ENCODE measurements around the gene FAM114A1. TPM values are rescaled to one million over a fixed set of nuclear protein-coding genes. Genes with fewer than 3 reads are reported as not detected.

The FAM114A1 gene
- total and polyA plus RNA-seq, 9 donors, result 32.8 to 99.7 (median 79.3) TPM

- Histone ChIP-seq H3K9me3 (no peaks in the 10 kb centered on the region), H3K4me1 (ENCODE audit: insufficient read depth) (peaks cover 1% of the 10 kb centered on the region), H3K36me3 (no peaks in the 10 kb centered on the region), H3K27ac (no peak overlapping the region), H3K27me3 (no peaks in the 10 kb centered on the region), H3K4me3 (no peak overlapping the region)
- 98 to 100% (median 99%) methylated on average over 4 of the region's 4 CpGs for WGBS, 3 donors
- TF ChIP-seq EP300 (IDR thresholded peaks at IDR 0.05) (no peak), CTCF (IDR thresholded peaks at IDR 0.05) (no peak), POLR2A (IDR thresholded peaks at IDR 0.05) (no peak)
- DNase-seq, result no peak
- intact Hi-C loops (cut with DNase I), result no loop called here
Observed at GRCh38 chr4:38884254-38884653, 16.6 kb downstream of the FAM114A1 start.

- Histone ChIP-seq H3K4me1 (ENCODE audit: insufficient read depth) (no peaks in the 10 kb centered on the region), H3K4me3 (no peak overlapping the region), H3K9me3 (no peaks in the 10 kb centered on the region), H3K27me3 (no peaks in the 10 kb centered on the region), H3K27ac (no peak overlapping the region), H3K36me3 (no peaks in the 10 kb centered on the region)
- TF ChIP-seq EP300 (IDR thresholded peaks at IDR 0.05) (no peak), POLR2A (IDR thresholded peaks at IDR 0.05) (no peak), CTCF (IDR thresholded peaks at IDR 0.05) (no peak)
- intact Hi-C loops (cut with DNase I), result no loop called here
- no peak for DNase-seq
- 85 to 95% (median 93%) methylated on average over 1 of the region's 1 CpG for WGBS, 3 donors
Observed at GRCh38 chr4:38889143-38889542, 21.5 kb downstream of the FAM114A1 start.

GRCh38 chr4:38891051-38891983 lies 23.7 kb downstream of the FAM114A1 start:
- TF ChIP-seq POLR2A (IDR thresholded peaks at IDR 0.05) (no peak), EP300 (IDR thresholded peaks at IDR 0.05) (no peak), CTCF (IDR thresholded peaks at IDR 0.05) (no peak)
- DNase-seq, result no peak
- intact Hi-C loops (cut with DNase I), result no loop called here
- Histone ChIP-seq H3K4me1 (ENCODE audit: insufficient read depth) (no peaks in the 10 kb centered on the region), H3K36me3 (no peaks in the 10 kb centered on the region), H3K27me3 (no peaks in the 10 kb centered on the region), H3K9me3 (no peaks in the 10 kb centered on the region), H3K27ac (no peak overlapping the region), H3K4me3 (no peak overlapping the region)
- WGBS, 3 donors, result 82 to 85% (median 84%) methylated on average over 10 of the region's 10 CpGs

GRCh38 chr4:38894322-38894982 lies 26.8 kb downstream of the FAM114A1 start:
- intact Hi-C loops (cut with DNase I), result no loop called here
- Histone ChIP-seq H3K36me3 (no peaks in the 10 kb centered on the region), H3K4me1 (ENCODE audit: insufficient read depth) (no peaks in the 10 kb centered on the region), H3K27me3 (no peaks in the 10 kb centered on the region), H3K4me3 (no peak overlapping the region), H3K9me3 (no peaks in the 10 kb centered on the region), H3K27ac (no peak overlapping the region)
- WGBS, 3 donors, result 86 to 92% (median 90%) methylated on average over 7 of the region's 7 CpGs
- TF ChIP-seq POLR2A (IDR thresholded peaks at IDR 0.05) (no peak), EP300 (IDR thresholded peaks at IDR 0.05) (no peak), CTCF (IDR thresholded peaks at IDR 0.05) (no peak)
- DNase-seq, result no peak

Data from ovary (tissue), 9 donors.